IMR-90 (cell line): Measurements from ENCODE around the gene SLC35D2. TPM values are rescaled to one million over a fixed set of nuclear protein-coding genes. Genes with fewer than 3 reads are reported as not detected.

ENCODE experiments used
- ATAC-seq: fragments of 200-7000 bp; cut with Tn5 transposase; 2 replicates; pipeline ENCODE4 v1.9.1; 2020; ENCODE audit warnings: low read depth, mild to moderate bottlenecking, moderate library complexity
- BruUV-seq: library from RNA; stranded (reverse); fragments of 400-500 nt; replicated peaks from 2 replicates; lab custom pipeline; 2021; lab: Mats Ljungman, UMichigan
- CTCF ChIA-PET: fragments of 300-600 bp; formaldehyde crosslinking; extraction: SDS; loops from one replicate; lab custom pipeline; 2021; ENCODE audit warnings: antibody characterized with exemption; lab: Yijun Ruan, JAX
- POLR2A ChIA-PET: fragments of 300-600 bp; sonication (Branson Sonifier 250); formaldehyde crosslinking; loops from one replicate; lab custom pipeline; 2022; ENCODE audit warnings: antibody characterized with exemption; ENCODE audit not compliant: unreplicated experiment; lab: Charles Lee
- DNase-seq: peaks from one replicate; pipeline ENCODE4 v3.0.0; 2013
- H2AFZ ChIP-seq: replicated peaks from 2 replicates; pipeline ENCODE3; 2013; ENCODE audit warnings: low read length, mild to moderate bottlenecking; ENCODE audit not compliant: poor library complexity
- H2AK5ac ChIP-seq: 2 replicates; pipeline ENCODE4 v1.6.1; 2013; ENCODE audit warnings: low read depth, low read length, inconsistent platforms
- H2AK9ac ChIP-seq: replicated peaks from 2 replicates; pipeline ENCODE3; 2013; ENCODE audit warnings: mild to moderate bottlenecking, low read depth, low read length, moderate library complexity; ENCODE audit not compliant: poor library complexity
- H2BK120ac ChIP-seq: 2 replicates; pipeline ENCODE4 v1.6.1; 2013; ENCODE audit warnings: low read depth, low read length, inconsistent platforms
- H2BK15ac ChIP-seq: 3 replicates; pipeline ENCODE4 v1.6.1; 2013; ENCODE audit warnings: low read depth, low read length, inconsistent platforms
- H2BK20ac ChIP-seq: 2 replicates; pipeline ENCODE4 v1.6.1; 2013; ENCODE audit warnings: low read depth, mild to moderate bottlenecking, inconsistent platforms, low read length, moderate library complexity
- H2BK5ac ChIP-seq: 2 replicates; pipeline ENCODE4 v1.6.1; 2013; ENCODE audit warnings: mild to moderate bottlenecking, low read depth, low read length, inconsistent platforms; ENCODE audit not compliant: poor library complexity, severe bottlenecking
- H3K14ac ChIP-seq: replicated peaks from 2 replicates; pipeline ENCODE4 v1.6.1; 2013; ENCODE audit warnings: low read depth, low read length, inconsistent platforms
- H3K18ac ChIP-seq: 2 replicates; pipeline ENCODE4 v1.6.1; 2013; ENCODE audit warnings: low read depth, low read length, control low read depth
- H3K23ac ChIP-seq: 2 replicates; pipeline ENCODE4 v1.6.1; 2013; ENCODE audit warnings: low read depth, low read length, inconsistent platforms
- H3K27ac ChIP-seq: 2 replicates; pipeline ENCODE4 v1.5.1; 2013; ENCODE audit warnings: mild to moderate bottlenecking, control low read depth, low read length; ENCODE audit not compliant: insufficient read depth
- H3K27me3 ChIP-seq: 2 replicates; pipeline ENCODE4 v1.6.1; 2013; ENCODE audit warnings: low read length; ENCODE audit not compliant: control insufficient read depth, insufficient read depth
- H3K36me3 ChIP-seq: 2 replicates; pipeline ENCODE4 v1.6.1; 2013; ENCODE audit warnings: low read length, mixed read lengths; ENCODE audit not compliant: control insufficient read depth, insufficient read depth
- H3K4ac ChIP-seq: 2 replicates; pipeline ENCODE4 v1.6.1; 2013; ENCODE audit warnings: low read depth, low read length, inconsistent platforms
- H3K4me1 ChIP-seq: 2 replicates; pipeline ENCODE4 v1.6.1; 2013; ENCODE audit warnings: low read length, mixed read lengths; ENCODE audit not compliant: control insufficient read depth, insufficient read depth
- H3K4me2 ChIP-seq: 2 replicates; pipeline ENCODE4 v1.6.1; 2013; ENCODE audit warnings: low read depth, mild to moderate bottlenecking, control low read depth, low read length, moderate library complexity
- H3K4me3 ChIP-seq: 2 replicates; pipeline ENCODE4 v1.5.1; 2013; ENCODE audit warnings: low read depth, mild to moderate bottlenecking, control low read depth, low read length, moderate library complexity; ENCODE audit not compliant: insufficient read depth
- H3K56ac ChIP-seq: 2 replicates; pipeline ENCODE4 v1.6.1; 2013; ENCODE audit warnings: low read length, inconsistent platforms; ENCODE audit not compliant: insufficient read depth; ENCODE audit errors: extremely low read depth
- H3K79me1 ChIP-seq, 2 experiments: 2 replicates each; pipeline ENCODE4 v1.6.1; 2013; ENCODE audit warnings: low read length in 2 of 2, inconsistent platforms in 1 of 2, low read depth in 1 of 2
- H3K9ac ChIP-seq: 2 replicates; pipeline ENCODE4 v1.6.1; 2013; ENCODE audit warnings: low read depth, low read length, control low read depth
- H3K9me1 ChIP-seq: 2 replicates; pipeline ENCODE4 v1.6.1; 2013; ENCODE audit warnings: low read length, inconsistent platforms; ENCODE audit not compliant: insufficient read depth
- H3K9me3 ChIP-seq: 2 replicates; pipeline ENCODE4 v1.6.1; 2013; ENCODE audit warnings: low read length; ENCODE audit not compliant: control insufficient read depth, insufficient read depth
- H4K20me1 ChIP-seq: 2 replicates; pipeline ENCODE4 v1.6.1; 2013; ENCODE audit warnings: low read length, inconsistent platforms; ENCODE audit not compliant: insufficient read depth
- H4K5ac ChIP-seq: 2 replicates; pipeline ENCODE4 v1.6.1; 2013; ENCODE audit warnings: mild to moderate bottlenecking, low read depth, low read length, control low read depth
- H4K8ac ChIP-seq, 2 experiments: 2 replicates each; pipeline ENCODE4 v1.6.1; 2013; ENCODE audit warnings: low read depth in 2 of 2, low read length in 2 of 2, control low read depth in 1 of 2, inconsistent platforms in 1 of 2
- H4K91ac ChIP-seq: 2 replicates; pipeline ENCODE4 v1.6.1; 2013; ENCODE audit warnings: low read depth, low read length, inconsistent platforms; ENCODE audit not compliant: insufficient read depth
- BHLHE40 ChIP-seq: fragments of 150-350 bp; IDR thresholded peaks from 2 replicates; pipeline ENCODE4 v1.6.1; 2016; ENCODE audit warnings: mild to moderate bottlenecking, low read depth, low read length
- CHD1 ChIP-seq: IDR thresholded peaks from 2 replicates; pipeline ENCODE4 v1.6.1; 2012; ENCODE audit warnings: low read depth, low read length, improper control_type of control experiment
- ELK1 ChIP-seq: fragments of 150-350 bp; IDR thresholded peaks from 2 replicates; pipeline ENCODE4 v1.6.1; 2016; ENCODE audit warnings: low read depth, mild to moderate bottlenecking, low read length, moderate library complexity, borderline replicate concordance
- MAFK ChIP-seq: IDR thresholded peaks from 2 replicates; pipeline ENCODE4 v1.6.1; 2012; ENCODE audit warnings: low read depth, low read length, improper control_type of control experiment
- NFE2L2 ChIP-seq: fragments of 150-350 bp; IDR thresholded peaks from 2 replicates; pipeline ENCODE4 v1.6.1; 2016; ENCODE audit warnings: low read depth, mild to moderate bottlenecking, low read length
- RAD21 ChIP-seq: IDR thresholded peaks from 2 replicates; pipeline ENCODE4 v1.6.1; 2012; ENCODE audit warnings: low read length, improper control_type of control experiment
- RCOR1 ChIP-seq: IDR thresholded peaks from 2 replicates; pipeline ENCODE4 v1.6.1; 2012; ENCODE audit warnings: mild to moderate bottlenecking, low read length, improper control_type of control experiment; ENCODE audit not compliant: insufficient replicate concordance
- RFX5 ChIP-seq: IDR thresholded peaks from 2 replicates; pipeline ENCODE4 v1.8.0; 2012; ENCODE audit warnings: low read depth, mild to moderate bottlenecking, low read length, moderate library complexity
- USF2 ChIP-seq: fragments of 150-350 bp; IDR thresholded peaks from 2 replicates; pipeline ENCODE4 v1.6.1; 2017; ENCODE audit warnings: mild to moderate bottlenecking, antibody characterized with exemption, low read length, low read depth
- WGBS, 2 experiments: methylation state at CpG; one replicate each; pipeline versions ENCODE4 v1.1.5 to v1.1.7; 2013; ENCODE audit warnings: missing lambda C conversion rate in 2 of 2; ENCODE audit not compliant: insufficient read length in 1 of 2; ENCODE audit errors: extremely low coverage in 2 of 2; 5-methylcytosine and 5-hydroxymethylcytosine counted together
- dilution Hi-C: fragments of 300-500 bp; cut with HindIII; formaldehyde crosslinking; loops from one replicate; pipeline ENCODE4 v1.14.3; 2018; ENCODE audit warnings: low sequenced_read_pairs; ENCODE audit not compliant: unreplicated experiment
- in situ Hi-C: fragments of 300-500 bp; cut with MboI; formaldehyde crosslinking; loops from 3 replicates; pipeline ENCODE4 v1.14.3; 2019; ENCODE audit warnings: low sequenced_read_pairs, inconsistent platforms, mixed read lengths
- intact Hi-C: fragments of 100-400 bp; cut with micrococcal nuclease; formaldehyde crosslinking; loops from 2 replicates; pipeline ENCODE4 v1.10.0; 2022
- polyA plus RNA-seq, 3 experiments: library from polyadenylated mRNA; depleted of rRNA; stranded (reverse); fragments of >200 nt; gene quantifications; 2 replicates each; pipeline ENCODE4 v1.2.3, GENCODE V29; 2012; ENCODE audit warnings: low replicate concordance in 1 of 3
- total RNA-seq: library from RNA; depleted of rRNA; stranded (reverse); fragments of >200 nt; gene quantifications from 2 replicates; pipeline ENCODE4 v1.2.3, GENCODE V29; 2012

SLC35D2 gene
- total and polyA plus RNA-seq, 2 of the 4 experiments (the other 2 are of a cell fraction) = 9.7 to 11.8 TPM

- H2BK5ac ChIP-seq = no peak overlapping the region
- DNase-seq (no peak), ATAC-seq (no peak)
- H3K4me1 ChIP-seq = no peaks in the 10 kb centered on the region
- no peaks in the 10 kb centered on the region for H3K9me3 ChIP-seq
- H3K9ac ChIP-seq = no peak overlapping the region
- no peaks in the 10 kb centered on the region for H3K27me3 ChIP-seq
- H3K4me3 ChIP-seq = no peak overlapping the region
- intact Hi-C loops = no loop called here
- no peak overlapping the region for H2AK5ac ChIP-seq
- no CpG with 5 or more reads among the region's 1 CpG for WGBS, 2 experiments
- no peak for TF ChIP-seq NFE2L2
- no peak for TF ChIP-seq RAD21
- TF ChIP-seq RFX5 = no peak
- TF ChIP-seq USF2 = no peak
- TF ChIP-seq BHLHE40 = no peak
- no peak for TF ChIP-seq CHD1
- TF ChIP-seq MAFK = no peak
- TF ChIP-seq RCOR1 = no peak
- TF ChIP-seq ELK1 = no peak
- no peak overlapping the region for H4K8ac ChIP-seq
- H3K23ac ChIP-seq = no peak overlapping the region
- H2AK9ac ChIP-seq = no peak overlapping the region
- POLR2A ChIA-PET = no interaction called here
- no peak overlapping the region for H4K5ac ChIP-seq
- H3K4me2 ChIP-seq = no peak overlapping the region
- in situ Hi-C loops = no loop called here
- H3K9me1 ChIP-seq = 0 out of 2 replicates have a peak, but pooled peaks cover 2% of the 10 kb centered on the region
- H2BK20ac ChIP-seq = no peak overlapping the region
- no peak overlapping the region for H2BK15ac ChIP-seq
- dilution Hi-C loops = no loop called here
- no peak overlapping the region for H3K27ac ChIP-seq
- no peak overlapping the region for H4K91ac ChIP-seq
- H3K36me3 ChIP-seq = peaks cover 2% of the 10 kb centered on the region; the same call in 1 of the 2 replicates
- BruUV-seq = no TSS peak
- no peak overlapping the region for H2AFZ ChIP-seq
- H3K18ac ChIP-seq = no peak overlapping the region
- no peaks in the 10 kb centered on the region; the same call in 1 of the 2 replicates for H4K20me1 ChIP-seq
- H3K4ac ChIP-seq = no peak overlapping the region
- H3K56ac ChIP-seq = no peak overlapping the region
- H2BK120ac ChIP-seq = no peak overlapping the region
- no peak overlapping the region for H3K14ac ChIP-seq
- peaks cover 5 to 17% of the 10 kb centered on the region in 2 experiments; a peak in 3 of 4 replicates for H3K79me1 ChIP-seq
- CTCF ChIA-PET = interaction anchor here (0.5 to 1.2 kb wide), 2 partner anchors 24 to 307 kb away, joined by 3 to 6 read pairs; no protein-coding TSS in a partner anchor
Observed at GRCh38 chr9:96367943-96368342, 15.6 kb downstream of the SLC35D2 start.
